Ascending aorta (tissue), 2 donors: Measurements from ENCODE around the gene DCPS. TPM values are rescaled to one million over a fixed set of nuclear protein-coding genes. Genes with fewer than 3 reads are reported as not detected.

Source experiments
- DNase-seq, 2 donors: peaks; one replicate each; pipeline ENCODE4 v3.0.0-alpha.2; 2019; ENCODE audit warnings: low spot score in 2 of 2
- H3K27ac ChIP-seq, 2 donors: fragments of 200-600 bp; sonication (generic); one replicate each; pipeline ENCODE4 v1.5.1; 2016 to 2017; ENCODE audit warnings: mild to moderate bottlenecking in 1 of 2
- H3K27me3 ChIP-seq: fragments of 200-600 bp; sonication (generic); one replicate; pipeline ENCODE4 v1.5.1; 2017
- H3K36me3 ChIP-seq, 2 donors: fragments of 200-600 bp; sonication (generic); one replicate each; pipeline ENCODE4 v1.5.1; 2016
- H3K4me1 ChIP-seq, 2 donors: fragments of 200-600 bp; sonication (generic); one replicate each; pipeline ENCODE4 v1.5.1; 2016 to 2017; ENCODE audit warnings: mild to moderate bottlenecking in 1 of 2
- H3K4me3 ChIP-seq, 2 donors: fragments of 200-600 bp; sonication (generic); one replicate each; pipeline ENCODE4 v1.5.1; 2016 to 2017; ENCODE audit warnings: mild to moderate bottlenecking in 1 of 2
- H3K9me3 ChIP-seq, 2 donors: fragments of 200-600 bp; sonication (generic); one replicate each; pipeline ENCODE4 v1.5.1; 2016
- intact Hi-C: fragments of 100-400 bp; cut with DNase I; formaldehyde crosslinking; loops from one replicate; pipeline ENCODE4 v1.15.1; 2023
- total RNA-seq: library from RNA; depleted of rRNA; stranded (reverse); fragments of >200 nt; gene quantifications from one replicate; pipeline ENCODE4 v1.1.0, GENCODE V29; 2016
- TF ChIP-seq, protein P1 (sequence below), 3 experiments: fragments of 200-600 bp in 2 of 3; fragments of 450-650 bp in 1 of 3; sonication (generic) in 2 of 3; IDR thresholded peaks; one replicate each; pipeline ENCODE4 v1.5.1; 2016 to 2019; ENCODE audit warnings: antibody characterized with exemption in 3 of 3, mild to moderate bottlenecking in 1 of 3, moderate library complexity in 1 of 3

The DCPS gene
- total RNA-seq, 1 donor from 2014 or later, result 19.6 TPM

DNA sequence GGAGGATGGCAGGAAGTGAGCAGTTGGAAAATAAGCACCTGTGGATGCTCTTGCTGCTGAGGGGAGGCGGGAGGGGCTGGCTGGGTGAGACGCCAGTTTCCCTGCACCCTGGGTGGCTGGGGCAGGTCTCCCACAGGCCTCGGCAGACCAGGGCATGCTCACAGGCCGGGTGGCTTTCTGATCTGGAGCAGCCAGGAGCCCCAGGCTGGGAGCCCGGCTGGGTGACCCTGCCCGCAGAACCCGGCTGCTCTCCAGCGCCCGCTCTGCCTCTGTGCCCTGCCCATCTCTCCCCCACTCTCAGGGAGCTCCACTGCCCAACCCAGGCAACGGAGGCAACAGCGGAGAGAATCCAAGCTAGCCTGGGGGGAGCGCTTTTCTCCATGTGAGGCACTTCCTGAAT, 24.6 kb downstream of the DCPS start:
- DNase-seq, result no peak
- no peak overlapping the region for H3K4me3 ChIP-seq
- H3K27me3 ChIP-seq, result no peaks in the 10 kb centered on the region
- no peaks in the 10 kb centered on the region for H3K9me3 ChIP-seq
- H3K27ac ChIP-seq, result no peak overlapping the region
- no peaks in the 10 kb centered on the region for H3K4me1 ChIP-seq
- TF ChIP-seq, protein P1, sequence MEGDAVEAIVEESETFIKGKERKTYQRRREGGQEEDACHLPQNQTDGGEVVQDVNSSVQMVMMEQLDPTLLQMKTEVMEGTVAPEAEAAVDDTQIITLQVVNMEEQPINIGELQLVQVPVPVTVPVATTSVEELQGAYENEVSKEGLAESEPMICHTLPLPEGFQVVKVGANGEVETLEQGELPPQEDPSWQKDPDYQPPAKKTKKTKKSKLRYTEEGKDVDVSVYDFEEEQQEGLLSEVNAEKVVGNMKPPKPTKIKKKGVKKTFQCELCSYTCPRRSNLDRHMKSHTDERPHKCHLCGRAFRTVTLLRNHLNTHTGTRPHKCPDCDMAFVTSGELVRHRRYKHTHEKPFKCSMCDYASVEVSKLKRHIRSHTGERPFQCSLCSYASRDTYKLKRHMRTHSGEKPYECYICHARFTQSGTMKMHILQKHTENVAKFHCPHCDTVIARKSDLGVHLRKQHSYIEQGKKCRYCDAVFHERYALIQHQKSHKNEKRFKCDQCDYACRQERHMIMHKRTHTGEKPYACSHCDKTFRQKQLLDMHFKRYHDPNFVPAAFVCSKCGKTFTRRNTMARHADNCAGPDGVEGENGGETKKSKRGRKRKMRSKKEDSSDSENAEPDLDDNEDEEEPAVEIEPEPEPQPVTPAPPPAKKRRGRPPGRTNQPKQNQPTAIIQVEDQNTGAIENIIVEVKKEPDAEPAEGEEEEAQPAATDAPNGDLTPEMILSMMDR (IDR thresholded peaks at IDR 0.05), result no peak
- peaks cover 7 to 18% of the 10 kb centered on the region in 2 donors for H3K36me3 ChIP-seq
- intact Hi-C loops, result no loop called here

DNA sequence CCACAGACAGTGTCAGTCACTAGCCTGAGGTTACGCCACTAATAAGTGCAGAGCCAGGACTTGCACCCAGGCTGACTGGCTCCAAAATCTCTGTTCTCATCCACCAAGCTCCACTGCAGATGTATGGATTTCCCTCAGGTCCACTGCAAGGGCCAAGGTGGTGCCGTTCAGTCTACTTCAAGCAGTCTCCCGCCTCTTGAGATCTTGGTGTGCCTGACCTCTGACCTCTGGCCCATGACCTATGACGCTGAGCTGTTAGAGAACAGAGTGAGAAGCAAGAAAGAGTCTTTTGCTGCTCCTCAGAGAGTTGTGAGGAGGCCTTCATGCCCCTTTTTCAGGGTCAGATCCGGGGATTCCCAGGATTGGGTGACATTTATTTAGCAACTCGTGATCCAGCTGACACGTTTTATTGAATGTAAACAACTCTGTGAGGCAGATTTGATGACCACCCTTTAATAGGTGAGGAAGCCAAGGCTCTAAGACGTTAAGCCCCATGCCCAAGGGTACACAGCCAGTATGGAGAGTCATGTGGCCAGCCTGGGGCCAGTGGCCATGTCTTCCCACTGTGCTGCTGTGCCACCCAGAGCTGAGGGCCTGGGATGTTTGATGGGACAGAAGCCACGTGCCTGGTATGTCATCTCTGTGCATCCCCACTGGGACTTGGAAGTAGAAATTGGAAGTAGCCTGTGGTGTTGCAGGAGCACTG, 25.2 kb downstream of the DCPS start:
- H3K4me3 ChIP-seq, result no peak overlapping the region
- H3K36me3 ChIP-seq, result peaks cover 7 to 22% of the 10 kb centered on the region in 2 donors
- no peak for DNase-seq
- H3K27ac ChIP-seq, result no peak overlapping the region
- TF ChIP-seq, protein P1 (IDR thresholded peaks at IDR 0.05), result no peak
- H3K27me3 ChIP-seq, result no peaks in the 10 kb centered on the region
- H3K4me1 ChIP-seq, result no peaks in the 10 kb centered on the region
- intact Hi-C loops, result no loop called here
- no peaks in the 10 kb centered on the region for H3K9me3 ChIP-seq

DNA sequence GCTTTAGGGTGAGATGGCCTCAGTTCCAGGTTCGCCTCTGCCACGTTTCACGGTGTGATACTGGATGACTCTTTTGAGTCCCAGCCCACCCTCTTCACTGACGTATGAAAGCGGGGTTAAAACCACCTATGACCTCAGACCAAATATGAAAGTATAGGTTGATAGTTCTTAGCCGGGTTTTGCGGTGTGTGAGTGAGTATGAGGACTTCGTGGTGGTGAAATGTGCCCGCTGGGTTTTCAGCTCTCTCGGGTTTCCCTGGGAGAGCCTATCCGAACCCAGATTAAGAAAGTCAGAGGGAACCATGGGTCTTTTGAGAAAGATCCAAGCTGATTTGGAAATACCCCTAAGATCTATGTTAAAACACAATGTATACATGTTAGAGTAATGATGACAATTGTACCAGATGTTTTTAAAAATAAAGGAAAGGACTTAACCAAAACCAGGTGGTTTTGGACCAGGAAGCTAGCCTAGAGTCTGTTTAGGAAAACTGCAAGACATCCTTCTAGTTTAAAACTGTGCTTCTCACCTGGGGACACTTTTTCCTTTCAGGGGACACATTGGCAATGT, 25.9 kb downstream of the DCPS start:
- DNase-seq, result no peak
- intact Hi-C loops, result no loop called here
- Histone ChIP-seq H3K27me3 (no peaks in the 10 kb centered on the region), H3K36me3 (peaks cover 7 to 22% of the 10 kb centered on the region in 2 donors), H3K27ac (no peak overlapping the region), H3K9me3 (no peaks in the 10 kb centered on the region), H3K4me1 (no peaks in the 10 kb centered on the region), H3K4me3 (no peak overlapping the region)
- TF ChIP-seq, protein P1 (IDR thresholded peaks at IDR 0.05), result no peak

DNA sequence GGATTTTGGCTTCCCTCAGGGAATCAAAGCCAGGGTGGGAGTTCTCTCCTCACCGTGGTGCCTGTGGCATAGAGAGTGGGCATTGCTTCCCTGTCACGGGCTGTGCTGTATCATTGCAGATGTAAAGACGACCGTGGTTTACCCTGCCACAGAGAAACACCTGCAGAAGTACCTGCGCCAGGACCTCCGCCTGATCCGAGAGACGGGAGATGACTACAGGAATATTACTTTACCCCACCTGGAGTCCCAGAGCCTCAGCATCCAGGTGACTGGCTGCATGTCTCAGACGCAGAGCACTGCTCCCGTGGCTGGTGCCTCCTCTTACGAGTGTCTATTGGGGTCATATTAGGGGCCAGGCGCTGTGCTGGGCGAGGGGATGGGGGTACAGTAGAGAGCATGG, 27.4 kb downstream of the DCPS start:
- intact Hi-C loops, result no loop called here

DNA sequence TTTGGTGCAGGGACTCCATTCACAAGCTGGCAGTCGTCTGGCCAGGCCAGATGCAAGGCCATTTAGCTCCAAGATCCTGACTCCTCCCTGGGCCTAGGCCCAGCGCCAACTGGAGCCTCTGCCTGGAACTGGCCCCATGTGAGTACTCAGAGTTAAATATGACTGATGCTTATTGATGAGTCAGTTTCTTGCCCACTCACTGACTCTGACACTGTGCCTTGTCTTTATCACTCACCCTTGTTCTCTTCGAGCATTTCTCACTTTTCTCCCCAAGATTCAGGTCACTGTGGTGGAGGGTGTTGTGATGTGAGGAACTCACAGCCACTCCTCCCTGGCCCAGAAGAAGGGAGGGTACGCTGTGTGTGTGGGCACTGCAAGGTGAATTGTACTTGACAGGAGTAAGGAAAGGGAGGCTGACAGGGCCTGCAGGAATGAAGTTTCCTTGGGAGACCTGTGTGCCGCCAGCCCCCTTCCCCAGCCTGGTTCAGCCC, 28.4 kb downstream of the DCPS start:
- Histone ChIP-seq H3K4me3 (no peak overlapping the region), H3K27me3 (no peaks in the 10 kb centered on the region), H3K27ac (no peak overlapping the region), H3K36me3 (peaks cover 7 to 22% of the 10 kb centered on the region in 2 donors), H3K9me3 (no peaks in the 10 kb centered on the region), H3K4me1 (no peaks in the 10 kb centered on the region)
- intact Hi-C loops, result no loop called here
- TF ChIP-seq, protein P1 (IDR thresholded peaks at IDR 0.05), result no peak
- peak in 1 of 2 donors; percentile 70 for DNase-seq

More for the DNA sequence above, 27.4 kb downstream of the DCPS start:
- no peaks in the 10 kb centered on the region for H3K9me3 ChIP-seq
- peaks cover 7 to 22% of the 10 kb centered on the region in 2 donors for H3K36me3 ChIP-seq
- H3K27ac ChIP-seq, result no peak overlapping the region
- H3K4me3 ChIP-seq, result no peak overlapping the region
- no peaks in the 10 kb centered on the region for H3K27me3 ChIP-seq
- H3K4me1 ChIP-seq, result no peaks in the 10 kb centered on the region
- peak in 1 of 2 donors; percentile 46 for DNase-seq
- TF ChIP-seq, protein P1 (IDR thresholded peaks at IDR 0.05), result no peak
